Measurements from ENCODE around the gene RETREG2.
A peak's percentile ranks its signal among the peaks of the same experiment; 100 is the strongest.
"Not testable (repeated sequence)": the region's sequence is repeated elsewhere in the genome, so short reads cannot be mapped to it uniquely, and the experiment has no call there.

RETREG2 gene

DNA sequence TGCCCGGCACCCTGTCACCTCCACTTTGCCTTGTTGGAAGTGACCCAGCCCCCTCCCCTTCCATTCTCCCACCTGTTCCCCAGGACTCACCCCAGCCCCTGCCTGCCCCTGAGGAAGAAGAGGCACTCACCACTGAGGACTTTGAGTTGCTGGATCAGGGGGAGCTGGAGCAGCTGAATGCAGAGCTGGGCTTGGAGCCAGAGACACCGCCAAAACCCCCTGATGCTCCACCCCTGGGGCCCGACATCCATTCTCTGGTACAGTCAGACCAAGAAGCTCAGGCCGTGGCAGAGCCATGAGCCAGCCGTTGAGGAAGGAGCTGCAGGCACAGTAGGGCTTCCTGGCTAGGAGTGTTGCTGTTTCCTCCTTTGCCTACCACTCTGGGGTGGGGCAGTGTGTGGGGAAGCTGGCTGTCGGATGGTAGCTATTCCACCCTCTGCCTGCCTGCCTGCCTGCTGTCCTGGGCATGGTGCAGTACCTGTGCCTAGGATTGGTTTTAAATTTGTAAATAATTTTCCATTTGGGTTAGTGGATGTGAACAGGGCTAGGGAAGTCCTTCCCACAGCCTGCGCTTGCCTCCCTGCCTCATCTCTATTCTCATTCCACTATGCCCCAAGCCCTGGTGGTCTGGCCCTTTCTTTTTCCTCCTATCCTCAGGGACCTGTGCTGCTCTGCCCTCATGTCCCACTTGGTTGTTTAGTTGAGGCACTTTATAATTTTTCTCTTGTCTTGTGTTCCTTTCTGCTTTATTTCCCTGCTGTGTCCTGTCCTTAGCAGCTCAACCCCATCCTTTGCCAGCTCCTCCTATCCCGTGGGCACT is 4.5 kb downstream of the RETREG2 start:
- in situ Hi-C loops (cut with MboI; ENCODE audit: low pct_unique_long_range_greater_than_20kb, low sequenced_read_pairs), result no loop called here
- DNase-seq, result no peak

DNA sequence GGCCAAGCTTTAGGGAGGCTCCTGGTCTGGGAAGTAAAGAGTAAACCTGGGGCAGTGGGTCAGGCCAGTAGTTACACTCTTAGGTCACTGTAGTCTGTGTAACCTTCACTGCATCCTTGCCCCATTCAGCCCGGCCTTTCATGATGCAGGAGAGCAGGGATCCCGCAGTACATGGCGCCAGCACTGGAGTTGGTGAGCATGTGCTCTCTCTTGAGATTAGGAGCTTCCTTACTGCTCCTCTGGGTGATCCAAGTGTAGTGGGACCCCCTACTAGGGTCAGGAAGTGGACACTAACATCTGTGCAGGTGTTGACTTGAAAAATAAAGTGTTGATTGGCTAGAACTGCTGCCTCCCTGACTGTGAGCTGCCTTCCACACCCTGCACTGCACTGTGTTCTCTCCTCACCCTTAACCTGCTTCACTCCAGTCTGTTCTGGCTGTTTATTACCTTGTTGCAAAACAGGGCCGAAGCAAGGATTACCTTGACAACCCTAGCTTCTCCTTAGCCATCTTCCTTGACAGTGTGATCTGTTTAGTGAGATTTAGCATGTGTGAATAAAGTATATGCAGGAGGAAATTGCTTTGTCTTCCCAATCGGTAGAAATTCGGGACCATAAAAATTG is 5.2 kb downstream of the RETREG2 start:
- in situ Hi-C loops (cut with MboI; ENCODE audit: low pct_unique_long_range_greater_than_20kb, low sequenced_read_pairs), result no loop called here
- DNase-seq, result no peak

- no peak for DNase-seq
- in situ Hi-C loops (cut with MboI; ENCODE audit: low pct_unique_long_range_greater_than_20kb, low sequenced_read_pairs), result no loop called here
Measured at GRCh38 chr2:219184121-219184520, 6.0 kb downstream of the RETREG2 start.

DNA sequence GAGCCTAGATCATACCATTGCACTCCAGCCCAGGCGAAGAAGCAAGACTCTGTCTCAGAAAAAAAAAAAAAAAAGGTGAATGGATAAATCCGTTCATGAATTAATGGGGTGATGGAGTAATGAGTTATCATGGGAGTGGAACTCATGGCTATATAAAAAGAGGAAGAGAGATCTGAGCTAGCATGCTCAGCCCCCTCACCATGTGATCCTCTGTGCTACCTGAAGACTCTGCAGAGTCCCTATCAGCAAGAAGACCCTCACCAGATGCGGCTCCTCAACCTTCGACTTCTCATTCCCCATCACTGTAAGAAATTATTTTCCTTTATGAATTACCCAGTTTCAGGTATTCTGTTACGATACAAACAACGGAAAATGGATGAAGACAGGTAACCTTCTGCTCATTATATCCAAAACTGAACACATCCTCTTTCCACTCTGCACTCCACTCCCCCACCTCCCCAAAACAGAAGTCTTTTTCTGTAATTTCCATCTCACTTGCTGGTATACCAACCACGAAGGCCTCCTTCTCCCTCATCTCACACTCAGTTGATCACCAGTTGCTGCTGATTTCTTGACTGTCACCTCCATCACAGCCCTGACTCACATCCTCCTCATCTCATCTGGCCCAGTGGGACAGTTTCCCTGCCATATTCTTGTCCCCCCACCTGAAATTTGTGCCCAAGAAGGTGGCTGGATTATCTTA is 8.8 kb downstream of the RETREG2 start:
- peak; percentile 15 for DNase-seq
- in situ Hi-C loops (cut with MboI; ENCODE audit: low pct_unique_long_range_greater_than_20kb, low sequenced_read_pairs), result no loop called here

DNA sequence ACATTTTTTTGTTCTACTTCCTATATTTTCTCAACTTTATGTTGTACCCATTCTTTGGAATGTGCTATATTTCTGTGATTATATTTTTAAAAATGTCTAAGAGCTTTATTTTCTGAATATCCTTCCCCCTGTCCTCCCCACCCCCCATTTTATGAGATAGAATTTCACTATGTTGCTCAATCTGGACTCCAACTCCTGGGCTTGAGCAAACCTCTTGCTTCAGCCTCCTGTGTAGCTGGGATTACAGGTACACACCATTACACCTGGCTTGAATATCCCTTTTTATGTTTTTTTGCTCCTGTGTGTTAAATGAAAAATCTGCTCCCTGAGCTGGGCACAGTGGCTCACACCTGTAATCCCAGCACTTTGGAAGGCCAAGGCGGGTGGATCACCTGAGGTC is 19.3 kb downstream of the RETREG2 start:
- in situ Hi-C loops (cut with MboI; ENCODE audit: low pct_unique_long_range_greater_than_20kb, low sequenced_read_pairs), result no loop called here
- no peak for DNase-seq

DNA sequence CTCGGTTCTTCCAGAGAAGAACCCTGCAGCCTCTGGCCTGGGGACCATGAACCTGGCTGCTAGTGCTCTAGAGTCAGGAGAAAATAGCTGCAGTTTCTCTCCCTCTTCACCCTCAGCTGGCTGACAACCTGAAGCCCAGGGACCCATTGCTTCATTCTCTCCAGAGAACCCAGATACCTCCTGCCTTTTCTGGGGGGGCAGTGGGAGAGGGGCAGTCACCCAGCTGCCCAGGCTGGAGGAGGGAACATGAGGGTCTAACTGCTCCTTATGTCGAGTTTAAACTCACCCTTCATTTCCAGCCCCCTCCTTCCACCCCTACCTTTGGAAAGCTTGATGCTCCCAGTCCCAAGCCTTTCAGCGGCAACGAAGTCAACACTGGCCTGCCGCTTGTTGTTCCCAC is 20.9 kb downstream of the RETREG2 start:
- in situ Hi-C loops (cut with MboI; ENCODE audit: low pct_unique_long_range_greater_than_20kb, low sequenced_read_pairs), result no loop called here
- no peak for DNase-seq

DNA sequence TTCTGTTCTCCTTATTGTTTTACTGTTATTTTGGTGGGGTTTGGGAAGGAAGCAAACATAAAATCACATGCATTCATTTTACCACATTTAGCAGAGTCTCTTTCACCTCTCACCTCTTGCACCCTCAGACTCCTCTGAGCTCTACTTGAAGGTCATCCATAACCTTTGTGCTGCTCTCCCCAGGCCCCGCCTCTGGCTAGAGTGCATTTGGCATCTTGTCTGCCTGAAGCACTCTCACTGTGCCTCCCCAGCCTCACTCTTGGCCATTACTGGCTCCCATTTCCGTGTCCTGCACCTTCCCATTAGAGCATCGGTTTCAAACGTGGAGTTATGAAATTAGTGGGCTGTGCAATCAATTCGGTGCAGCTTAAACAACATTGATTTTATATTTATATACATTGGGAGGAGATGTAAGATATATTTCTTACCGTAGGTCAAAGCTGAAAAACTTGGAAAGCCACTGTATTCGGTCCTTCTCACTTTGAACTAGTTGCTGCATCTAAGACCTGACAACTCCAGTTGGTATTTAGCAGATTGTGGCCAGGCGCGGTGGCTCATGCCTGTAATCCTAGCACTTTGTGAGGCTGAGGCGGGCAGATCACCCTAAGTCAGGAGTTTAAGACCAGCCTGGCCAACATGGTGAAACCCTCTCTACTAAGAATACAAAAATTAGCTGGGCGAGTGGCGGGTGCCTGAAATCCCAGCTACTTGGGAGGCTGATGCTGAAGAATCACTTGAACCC is 21.6 kb downstream of the RETREG2 start:
- DNase-seq, result no peak
- in situ Hi-C loops (cut with MboI; ENCODE audit: low pct_unique_long_range_greater_than_20kb, low sequenced_read_pairs), result no loop called here

- in situ Hi-C loops (cut with MboI; ENCODE audit: low pct_unique_long_range_greater_than_20kb, low sequenced_read_pairs), result not testable (repeated sequence)
- DNase-seq, result peak; percentile 31
Measured at GRCh38 chr2:219200502-219201326, 22.6 kb downstream of the RETREG2 start.

DNA sequence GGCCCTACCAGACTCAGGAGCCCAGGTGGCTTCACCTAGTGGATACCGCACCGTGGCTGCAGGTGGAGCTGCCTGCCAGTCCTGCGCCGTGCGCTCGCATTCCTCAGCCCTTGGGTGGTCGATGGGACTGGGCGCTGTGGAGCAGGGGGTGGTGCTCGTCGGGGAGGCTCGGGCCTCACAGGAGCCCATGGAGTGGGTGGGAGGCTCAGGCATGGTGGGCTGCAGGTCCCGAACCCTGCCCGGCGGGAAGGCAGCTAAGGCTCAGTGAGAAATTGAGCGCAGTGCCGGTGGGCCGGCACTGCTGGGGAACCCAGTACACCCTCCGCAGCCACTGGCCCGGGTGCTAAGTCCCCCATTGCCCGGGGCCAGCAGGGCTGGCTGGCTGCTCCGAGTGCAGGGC is 23.3 kb downstream of the RETREG2 start:
- in situ Hi-C loops (cut with MboI; ENCODE audit: low pct_unique_long_range_greater_than_20kb, low sequenced_read_pairs); DNase-seq: not testable (repeated sequence)

GRCh38 chr2:219204425-219205164 is 26.5 kb downstream of the RETREG2 start:
- DNase-seq, result no peak
- in situ Hi-C loops (cut with MboI; ENCODE audit: low pct_unique_long_range_greater_than_20kb, low sequenced_read_pairs), result no loop called here

DNA sequence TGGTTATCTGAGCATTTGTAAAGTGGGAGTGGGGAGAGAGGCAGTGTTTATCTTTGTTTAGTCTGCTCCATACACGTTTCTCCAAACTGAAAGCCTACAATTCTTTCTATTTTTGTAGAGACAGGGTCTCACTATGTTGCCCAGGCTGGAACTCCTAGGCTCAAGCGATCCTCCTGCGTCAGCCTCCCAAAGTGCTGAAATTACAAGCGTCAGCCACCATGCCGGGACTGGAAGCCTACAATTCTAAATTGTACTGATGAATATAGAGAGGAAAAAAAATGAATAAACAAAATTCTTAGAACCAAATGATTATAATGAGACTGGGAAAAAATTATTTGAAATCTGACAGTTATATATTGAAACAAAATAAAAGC is 27.1 kb downstream of the RETREG2 start:
- in situ Hi-C loops (cut with MboI; ENCODE audit: low pct_unique_long_range_greater_than_20kb, low sequenced_read_pairs), result no loop called here
- no peak for DNase-seq

DNA sequence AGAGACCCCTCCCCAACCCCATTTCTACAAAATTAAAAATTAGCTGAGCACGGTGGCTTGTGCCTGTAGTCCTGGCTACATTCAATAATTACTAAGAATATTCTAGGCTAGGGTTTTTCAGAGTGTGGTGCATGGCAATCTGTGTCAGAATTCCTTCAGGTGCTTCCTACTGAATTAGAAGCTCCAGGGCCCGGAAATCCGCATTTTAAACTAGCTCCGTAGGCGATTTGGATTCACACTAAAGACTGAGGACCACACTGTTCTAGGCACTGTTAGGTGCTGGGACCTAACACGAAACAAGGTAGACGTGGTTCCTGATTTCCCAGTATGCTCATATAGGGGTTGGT is 27.9 kb downstream of the RETREG2 start:
- no peak for DNase-seq
- in situ Hi-C loops (cut with MboI; ENCODE audit: low pct_unique_long_range_greater_than_20kb, low sequenced_read_pairs), result no loop called here

GRCh38 chr2:219206328-219207133 is 28.5 kb downstream of the RETREG2 start, which contains the start of gene ZFAND2B:
Gene ZFAND2B (plus strand): TSS chr2:219206782. CDS start chr2:219206988, 206 bp downstream.
- in situ Hi-C loops (cut with MboI; ENCODE audit: low pct_unique_long_range_greater_than_20kb, low sequenced_read_pairs), result no loop called here
- DNase-seq, result peak; percentile 92

GRCh38 chr2:219207134-219207883 is 29.2 kb downstream of the RETREG2 start:
- in situ Hi-C loops (cut with MboI; ENCODE audit: low pct_unique_long_range_greater_than_20kb, low sequenced_read_pairs), result no loop called here
- DNase-seq, result no peak

DNA sequence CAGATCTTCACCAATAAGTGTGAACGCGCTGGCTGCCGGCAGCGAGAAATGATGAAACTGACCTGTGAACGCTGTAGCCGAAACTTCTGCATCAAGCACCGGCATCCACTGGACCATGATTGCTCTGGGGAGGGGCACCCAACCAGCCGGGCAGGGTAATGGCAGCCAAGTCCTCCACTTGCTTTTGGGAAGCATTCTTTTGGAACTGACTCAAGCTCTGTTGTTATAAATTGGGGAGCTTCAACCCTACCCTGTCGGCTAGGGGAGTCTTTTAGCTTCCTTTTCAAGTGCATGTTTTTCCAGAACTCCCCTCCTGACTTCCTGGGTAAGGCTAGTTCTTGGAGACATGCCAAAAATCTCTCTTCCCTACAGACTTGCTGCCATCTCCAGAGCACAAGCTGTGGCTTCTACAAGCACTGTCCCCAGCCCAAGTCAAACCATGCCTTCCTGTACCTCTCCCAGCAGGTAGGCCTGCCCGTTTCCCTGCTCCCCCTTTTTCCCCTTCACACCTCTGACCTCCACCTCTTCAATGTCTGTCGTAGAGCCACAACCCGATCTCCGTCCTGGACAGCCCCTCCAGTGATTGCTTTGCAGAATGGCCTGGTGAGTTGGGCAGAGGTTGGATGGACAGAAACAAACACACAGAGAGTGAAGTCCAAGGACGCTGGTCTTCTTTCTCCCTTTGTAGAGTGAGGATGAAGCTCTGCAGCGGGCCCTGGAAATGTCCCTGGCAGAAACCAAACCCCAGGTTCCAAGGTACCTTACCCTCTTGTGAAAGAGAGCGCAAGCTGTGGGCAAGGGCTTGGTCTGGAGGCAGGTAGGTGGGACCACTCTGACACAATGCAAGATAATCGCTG is 30.0 kb downstream of the RETREG2 start:
- DNase-seq, result no peak
- in situ Hi-C loops (cut with MboI; ENCODE audit: low pct_unique_long_range_greater_than_20kb, low sequenced_read_pairs), result no loop called here
